GM12874 (cell line): Measurements from ENCODE around the gene ZNRF4.

Source experiments
- TF ChIP-seq, protein P1 (sequence below): IDR thresholded peaks from 2 replicates; pipeline ENCODE4 v1.5.1; 2011; ENCODE audit warnings: low read depth, mild to moderate bottlenecking, control low read depth, low read length, moderate library complexity; ENCODE audit not compliant: insufficient read depth

ZNRF4 gene

GRCh38 chr19:5463959-5464358, 8.7 kb downstream of the ZNRF4 start:
- TF ChIP-seq, protein P1, sequence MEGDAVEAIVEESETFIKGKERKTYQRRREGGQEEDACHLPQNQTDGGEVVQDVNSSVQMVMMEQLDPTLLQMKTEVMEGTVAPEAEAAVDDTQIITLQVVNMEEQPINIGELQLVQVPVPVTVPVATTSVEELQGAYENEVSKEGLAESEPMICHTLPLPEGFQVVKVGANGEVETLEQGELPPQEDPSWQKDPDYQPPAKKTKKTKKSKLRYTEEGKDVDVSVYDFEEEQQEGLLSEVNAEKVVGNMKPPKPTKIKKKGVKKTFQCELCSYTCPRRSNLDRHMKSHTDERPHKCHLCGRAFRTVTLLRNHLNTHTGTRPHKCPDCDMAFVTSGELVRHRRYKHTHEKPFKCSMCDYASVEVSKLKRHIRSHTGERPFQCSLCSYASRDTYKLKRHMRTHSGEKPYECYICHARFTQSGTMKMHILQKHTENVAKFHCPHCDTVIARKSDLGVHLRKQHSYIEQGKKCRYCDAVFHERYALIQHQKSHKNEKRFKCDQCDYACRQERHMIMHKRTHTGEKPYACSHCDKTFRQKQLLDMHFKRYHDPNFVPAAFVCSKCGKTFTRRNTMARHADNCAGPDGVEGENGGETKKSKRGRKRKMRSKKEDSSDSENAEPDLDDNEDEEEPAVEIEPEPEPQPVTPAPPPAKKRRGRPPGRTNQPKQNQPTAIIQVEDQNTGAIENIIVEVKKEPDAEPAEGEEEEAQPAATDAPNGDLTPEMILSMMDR = no peak

DNA sequence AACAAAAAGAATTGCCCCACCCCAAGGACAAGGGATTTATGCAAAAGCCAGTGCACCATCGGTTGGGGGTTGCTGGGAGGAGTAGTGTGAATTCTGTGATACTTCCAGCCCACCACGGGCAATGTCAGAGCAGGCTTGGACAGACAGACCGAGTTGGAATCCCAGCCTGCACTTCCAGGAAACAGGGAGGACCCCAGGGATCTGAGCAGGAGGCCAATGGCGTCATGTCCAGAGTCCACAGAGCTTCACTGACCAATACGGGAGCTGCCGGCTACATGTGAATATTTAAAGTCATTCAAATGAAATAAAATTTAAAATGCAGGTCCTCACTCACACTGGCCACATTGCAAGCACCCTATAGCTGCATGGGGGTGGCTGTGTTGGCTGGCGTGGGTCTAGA, 10.9 kb downstream of the ZNRF4 start:
- TF ChIP-seq, protein P1 = no peak

GRCh38 chr19:5466814-5467291, 11.6 kb downstream of the ZNRF4 start:
- TF ChIP-seq, protein P1 = no peak

DNA sequence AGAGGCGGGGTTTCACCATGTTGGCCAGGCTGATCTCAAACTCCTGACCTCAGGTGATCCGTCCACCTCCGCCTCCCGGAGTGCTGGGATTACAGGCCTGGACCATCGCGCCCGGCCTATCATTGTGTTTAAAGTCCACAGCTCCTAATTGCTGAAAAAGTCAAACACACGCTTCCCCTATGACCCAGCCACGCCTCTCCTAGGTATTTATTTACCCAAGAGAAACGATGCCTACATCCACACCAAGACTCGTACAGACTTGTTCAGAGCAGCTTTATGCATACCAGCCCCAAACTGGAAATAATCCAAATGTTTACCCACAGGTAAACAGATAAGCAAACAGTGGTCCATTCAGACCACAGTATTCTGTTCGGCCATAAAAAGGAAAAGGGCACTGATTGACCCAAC, 15.1 kb downstream of the ZNRF4 start:
- TF ChIP-seq, protein P1 = no peak

GRCh38 chr19:5472286-5472685, 17.1 kb downstream of the ZNRF4 start:
- TF ChIP-seq, protein P1 = no peak

DNA sequence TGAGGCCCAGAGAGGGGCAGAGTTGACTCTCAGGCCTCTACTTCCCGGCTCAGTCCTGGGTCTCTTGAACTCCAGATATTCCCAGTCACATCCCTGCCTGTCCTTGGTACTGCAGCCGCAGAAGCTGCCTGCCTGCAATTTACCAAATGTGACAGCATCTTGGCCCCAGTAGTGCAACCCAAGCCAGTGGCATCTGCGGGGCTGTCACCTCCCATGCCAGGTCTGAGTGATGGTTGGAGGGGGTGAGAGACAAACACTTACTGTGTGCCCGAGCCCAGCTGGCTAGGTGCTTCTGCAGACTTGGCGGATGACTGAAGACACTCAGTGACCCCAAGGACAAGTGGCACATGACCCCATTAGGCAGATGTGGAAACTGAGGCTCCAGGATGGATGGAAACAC, 18.4 kb downstream of the ZNRF4 start:
- TF ChIP-seq, protein P1 = no peak

DNA sequence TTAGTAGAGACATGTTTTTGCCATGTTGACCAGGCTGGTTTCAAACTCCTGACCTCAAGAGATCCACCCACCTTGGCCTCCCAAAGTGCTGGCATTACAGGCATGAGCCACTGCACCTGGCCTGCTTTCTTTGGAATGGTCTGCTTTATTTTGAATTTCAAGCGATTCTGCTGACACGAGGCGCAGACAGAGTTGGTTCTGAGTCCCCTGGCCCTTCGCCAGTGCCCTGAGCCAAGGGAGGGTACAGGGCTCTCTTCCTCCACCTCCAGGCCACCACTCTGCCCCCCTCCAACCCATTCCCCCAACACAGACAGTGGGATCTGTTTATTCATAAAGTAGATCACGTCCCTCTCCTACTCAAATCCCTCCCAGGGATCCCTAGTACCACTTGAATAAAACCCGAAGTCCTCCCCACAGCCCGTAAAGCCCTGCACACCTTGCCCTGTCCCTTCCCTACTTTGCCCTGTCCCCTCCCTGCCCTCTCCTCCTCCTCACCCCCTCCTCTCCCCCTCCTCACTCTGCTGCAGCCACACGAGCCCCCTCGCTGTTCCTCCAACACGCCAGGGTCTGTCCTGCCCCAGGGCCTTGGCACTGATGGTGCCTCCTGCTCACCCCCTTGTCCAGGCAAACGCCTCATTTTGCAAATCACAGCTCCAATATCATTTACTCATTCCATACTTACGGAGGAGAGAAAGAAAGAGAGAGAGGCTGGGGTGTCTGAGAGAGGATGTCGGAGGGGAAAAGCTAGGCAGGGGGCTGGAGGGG, 22.4 kb downstream of the ZNRF4 start:
- TF ChIP-seq, protein P1 = no peak
